HepG2 (cell line): Measurements from ENCODE around the gene ADSS1. TPM values are rescaled to one million over a fixed set of nuclear protein-coding genes. Genes with fewer than 3 reads are reported as not detected.
A peak's percentile ranks its signal among the peaks of the same experiment; 100 is the strongest.

Source experiments
- ATAC-seq: fragments of 200-7000 bp; cut with Tn5 transposase; 3 replicates; pipeline ENCODE4 v1.9.1; 2020; ENCODE audit warnings: mild to moderate bottlenecking, moderate library complexity
- BruUV-seq: library from RNA; stranded (reverse); fragments of 400-500 nt; replicated peaks from 2 replicates; lab custom pipeline; 2021; lab: Mats Ljungman, UMichigan
- CTCF ChIA-PET: fragments of 300-600 bp; formaldehyde crosslinking; extraction: SDS; loops from one replicate; lab custom pipeline; 2021; ENCODE audit warnings: low total read pairs, inconsistent platforms, low intra/inter-chr PET ratio; lab: Yijun Ruan, JAX
- POLR2A ChIA-PET: fragments of 350-600 bp; sonication (Branson Sonifier 250); formaldehyde crosslinking; loops from one replicate; lab custom pipeline; 2020; ENCODE audit warnings: antibody characterized with exemption, inconsistent platforms; lab: Yijun Ruan, JAX
- DNase-seq: peaks from one replicate; pipeline ENCODE4 v3.0.0-alpha.2; 2015; ENCODE audit warnings: low spot score
- FAIRE-seq: peaks from 3 replicates; lab custom pipeline; 2011; peaks lifted over from hg19 to GRCh38; lab: Jason Lieb, UNC
- H2AFZ ChIP-seq: one replicate; pipeline ENCODE4 v1.6.1; 2011; ENCODE audit warnings: low read length, inconsistent platforms
- H3K27ac ChIP-seq: fragments of 300-600 bp; 3 replicates; pipeline ENCODE4 v1.8.0; 2011; ENCODE audit warnings: mixed run types, mild to moderate bottlenecking, mixed read lengths, low read length, inconsistent platforms; ENCODE audit not compliant: insufficient read depth; ENCODE audit errors: extremely low read length
- H3K27me3 ChIP-seq, 2 experiments: fragments of 200-600 bp in 1 of 2; 2 replicates in 1 of 2; 3 replicates in 1 of 2; pipeline versions ENCODE4 v1.6.0 to v1.8.0; 2011; ENCODE audit warnings: low read length in 2 of 2, mild to moderate bottlenecking in 2 of 2, moderate library complexity in 2 of 2, inconsistent platforms in 1 of 2; ENCODE audit not compliant: insufficient read depth in 2 of 2, control insufficient read depth in 1 of 2
- H3K36me3 ChIP-seq, 2 experiments: fragments of 200-600 bp in 1 of 2; replicated peaks in 1 of 2; 2 replicates in 1 of 2; 3 replicates in 1 of 2; pipeline versions ENCODE4 v1.5.1 to v1.8.0; 2011; ENCODE audit warnings: low read length in 2 of 2, inconsistent platforms in 1 of 2; ENCODE audit not compliant: insufficient read depth in 2 of 2, control insufficient read depth in 1 of 2
- H3K4me1 ChIP-seq: 2 replicates; pipeline ENCODE4 v1.5.1; 2012; ENCODE audit warnings: low read length, inconsistent platforms; ENCODE audit not compliant: insufficient read depth
- H3K4me2 ChIP-seq: 2 replicates; pipeline ENCODE4 v1.6.0; 2011; ENCODE audit warnings: low read depth, low read length, inconsistent platforms
- H3K4me3 ChIP-seq, 3 experiments: fragments of 200-600 bp in 1 of 3; sonication (generic), shearing (Covaris generic) in 1 of 3; replicated peaks in 1 of 3; 2 replicates each; pipeline ENCODE4 v1.5.1; 2011 to 2016; ENCODE audit warnings: low read length in 3 of 3, inconsistent platforms in 2 of 3, low read depth in 2 of 3, mild to moderate bottlenecking in 2 of 3, control low read depth in 1 of 3, mixed read lengths in 1 of 3; ENCODE audit not compliant: insufficient read depth in 1 of 3
- H3K79me2 ChIP-seq: one replicate; pipeline ENCODE4 v1.6.1; 2011; ENCODE audit warnings: low read length, inconsistent platforms; ENCODE audit not compliant: insufficient read depth
- H3K9ac ChIP-seq: 2 replicates; pipeline ENCODE4 v1.6.0; 2011; ENCODE audit warnings: mild to moderate bottlenecking, low read depth, low read length, inconsistent platforms; ENCODE audit not compliant: insufficient read depth
- H3K9me3 ChIP-seq: 2 replicates; pipeline ENCODE4 v1.5.1; 2012; ENCODE audit warnings: mild to moderate bottlenecking, low read length
- H4K20me1 ChIP-seq: 2 replicates; pipeline ENCODE4 v1.6.0; 2011; ENCODE audit warnings: inconsistent platforms, mild to moderate bottlenecking, low read length, moderate library complexity; ENCODE audit not compliant: insufficient read depth
- ETV5 ChIP-seq: IDR thresholded peaks from 2 replicates; pipeline ENCODE4 v1.6.1; 2018; ENCODE audit warnings: missing biosample characterization, missing genetic modification reagents, inconsistent platforms, borderline replicate concordance
- GPBP1L1 ChIP-seq: sonication (generic); formaldehyde crosslinking; IDR thresholded peaks from 2 replicates; pipeline ENCODE4 v1.5.0; 2020; ENCODE audit warnings: mild to moderate bottlenecking, missing genetic modification reagents
- HNRNPL ChIP-seq: fragments of 200-400 bp; formaldehyde crosslinking; IDR thresholded peaks from 2 replicates; pipeline ENCODE4 v1.6.1; 2017; ENCODE audit warnings: mild to moderate bottlenecking, low read depth, low read length
- NFYB ChIP-seq: sonication (generic); formaldehyde crosslinking; IDR thresholded peaks from 2 replicates; pipeline ENCODE4 v1.4.0; 2020; ENCODE audit warnings: missing genetic modification reagents
- NFYC ChIP-seq: IDR thresholded peaks from 2 replicates; pipeline ENCODE4 v1.6.1; 2016; ENCODE audit warnings: missing genetic modification reagents, missing compliant biosample characterization
- RCOR2 ChIP-seq: IDR thresholded peaks from 2 replicates; pipeline ENCODE4 v1.6.1; 2016; ENCODE audit warnings: missing biosample characterization, missing genetic modification reagents
- SP2 ChIP-seq: sonication (generic); formaldehyde crosslinking; IDR thresholded peaks from 2 replicates; pipeline ENCODE4 v1.5.1; 2020; ENCODE audit warnings: mild to moderate bottlenecking, missing genetic modification reagents
- ZNF180 ChIP-seq: sonication (generic); formaldehyde crosslinking; IDR thresholded peaks from 2 replicates; pipeline ENCODE4 v1.4.0; 2020; ENCODE audit warnings: low read depth, missing genetic modification reagents, borderline replicate concordance
- WGBS: methylation state at CpG from one replicate; pipeline ENCODE4 v1.1.6; 2017; ENCODE audit warnings: low lambda C conversion rate; 5-methylcytosine and 5-hydroxymethylcytosine counted together
- in situ Hi-C: cut with HindIII; loops from 2 replicates; pipeline ENCODE4 v1.10.0; 2017; ENCODE audit warnings: low pct_unique_long_range_greater_than_20kb; ENCODE audit not compliant: extremely low pct_ligation_motif_present
- intact Hi-C: fragments of 100-400 bp; cut with micrococcal nuclease; formaldehyde crosslinking; loops from one replicate; pipeline ENCODE4 v1.10.0; 2022; ENCODE audit not compliant: unreplicated experiment
- polyA plus RNA-seq, 8 experiments: library from polyadenylated mRNA; depleted of rRNA in 3 of 8; stranded (reverse) in 7 of 8; unstranded in 1 of 8; fragments of >200 nt; fragmentation: Illumina TruSeq in 4 of 8; extraction: Trizol in 4 of 8; gene quantifications; 2 replicates each; pipeline versions ENCODE4 v1.2.1 to v1.2.3, GENCODE V29; 2011 to 2016; ENCODE audit warnings: low read depth in 4 of 8, missing spikeins in 1 of 8, mixed read lengths in 1 of 8; ENCODE audit not compliant: insufficient read depth in 1 of 8
- total RNA-seq, 5 experiments: library from RNA; depleted of rRNA; stranded (reverse); fragments of >200 nt; fragmentation: Illumina TruSeq; extraction: Trizol; gene quantifications; 2 replicates each; pipeline ENCODE4 v1.2.3, GENCODE V29; 2016; ENCODE audit warnings: low read depth in 1 of 5
- TF ChIP-seq, protein P1 (sequence below): sonication (generic); formaldehyde crosslinking; IDR thresholded peaks from 2 replicates; pipeline ENCODE4 v1.5.1; 2020; ENCODE audit warnings: mild to moderate bottlenecking, missing genetic modification reagents, moderate library complexity

Gene ADSS1
- total and polyA plus RNA-seq, 2 of the 13 experiments (the other 11 are each of a cell fraction or from before 2014, with no cell fraction given) = 1.0 to 36.7 TPM

DNA sequence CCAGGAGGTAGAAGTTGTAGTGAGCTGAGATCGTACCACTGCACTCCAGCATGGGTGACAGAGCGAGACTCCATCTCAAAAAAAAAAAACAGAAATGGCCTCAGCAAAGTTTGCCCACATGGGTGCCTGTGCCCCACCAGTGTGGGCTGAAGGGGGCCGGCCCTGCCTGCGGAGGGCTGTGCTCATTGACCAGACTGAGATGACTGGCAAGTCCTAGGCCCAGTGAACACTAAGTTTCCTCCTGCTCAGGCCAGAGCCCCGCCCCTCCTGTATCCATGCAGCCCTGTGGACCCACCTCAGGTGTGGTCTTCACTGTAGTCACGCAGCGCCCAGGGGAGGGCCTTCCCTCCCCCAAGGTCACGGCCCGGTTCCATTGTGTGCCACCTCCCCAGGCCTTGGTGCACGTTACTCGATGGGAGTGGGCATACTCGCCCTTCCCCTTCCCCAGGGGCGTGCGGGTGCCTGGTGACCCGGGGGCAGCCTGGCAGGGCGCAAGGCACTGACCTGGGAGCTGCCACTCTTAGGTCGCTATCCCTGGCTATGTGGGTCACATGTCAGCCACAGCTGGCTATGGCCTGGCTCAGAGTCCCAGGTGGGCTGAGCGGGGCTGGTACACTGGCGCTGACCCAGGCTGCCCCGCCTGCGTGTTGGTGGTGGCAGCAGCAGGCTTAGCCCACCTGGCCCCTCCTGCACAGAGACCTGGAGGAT lies 18.5 kb upstream of the ADSS1 start:
- DNase-seq = no peak
- in situ Hi-C loops = loop anchor here (5.0 kb wide), 1 partner anchor 53 kb away; no protein-coding TSS in a partner anchor

More for the DNA sequence above, 18.5 kb upstream of the ADSS1 start:
- no peaks in the 10 kb centered on the region for H4K20me1 ChIP-seq
- intact Hi-C loops = no loop called here
- ATAC-seq (no peak), FAIRE-seq (no peak)
- H3K79me2 ChIP-seq = no peaks in the 10 kb centered on the region
- no peak overlapping the region for H3K9ac ChIP-seq
- no peak overlapping the region for H2AFZ ChIP-seq
- peaks cover 17 to 28% of the 10 kb centered on the region in 2 experiments; a peak in 4 of 5 replicates for H3K36me3 ChIP-seq
- TF ChIP-seq ZNF180 (CRISPR knock-in tag) (no peak), GPBP1L1 (no peak), ETV5 (CRISPR knock-in tag) (no peak), NFYB (CRISPR knock-in tag) (peak; percentile 37; the same call in 1 of the 2 replicates), NFYC (CRISPR knock-in tag) (peak; percentile 25; the same call in 1 of the 2 replicates), HNRNPL (0 out of 2 replicates have a peak, but pooled peaks have one; percentile 45), SP2 (CRISPR knock-in tag) (0 out of 2 replicates have a peak, but pooled peaks have one; percentile 50), RCOR2 (CRISPR knock-in tag) (no peak)
- TF ChIP-seq, protein P1, sequence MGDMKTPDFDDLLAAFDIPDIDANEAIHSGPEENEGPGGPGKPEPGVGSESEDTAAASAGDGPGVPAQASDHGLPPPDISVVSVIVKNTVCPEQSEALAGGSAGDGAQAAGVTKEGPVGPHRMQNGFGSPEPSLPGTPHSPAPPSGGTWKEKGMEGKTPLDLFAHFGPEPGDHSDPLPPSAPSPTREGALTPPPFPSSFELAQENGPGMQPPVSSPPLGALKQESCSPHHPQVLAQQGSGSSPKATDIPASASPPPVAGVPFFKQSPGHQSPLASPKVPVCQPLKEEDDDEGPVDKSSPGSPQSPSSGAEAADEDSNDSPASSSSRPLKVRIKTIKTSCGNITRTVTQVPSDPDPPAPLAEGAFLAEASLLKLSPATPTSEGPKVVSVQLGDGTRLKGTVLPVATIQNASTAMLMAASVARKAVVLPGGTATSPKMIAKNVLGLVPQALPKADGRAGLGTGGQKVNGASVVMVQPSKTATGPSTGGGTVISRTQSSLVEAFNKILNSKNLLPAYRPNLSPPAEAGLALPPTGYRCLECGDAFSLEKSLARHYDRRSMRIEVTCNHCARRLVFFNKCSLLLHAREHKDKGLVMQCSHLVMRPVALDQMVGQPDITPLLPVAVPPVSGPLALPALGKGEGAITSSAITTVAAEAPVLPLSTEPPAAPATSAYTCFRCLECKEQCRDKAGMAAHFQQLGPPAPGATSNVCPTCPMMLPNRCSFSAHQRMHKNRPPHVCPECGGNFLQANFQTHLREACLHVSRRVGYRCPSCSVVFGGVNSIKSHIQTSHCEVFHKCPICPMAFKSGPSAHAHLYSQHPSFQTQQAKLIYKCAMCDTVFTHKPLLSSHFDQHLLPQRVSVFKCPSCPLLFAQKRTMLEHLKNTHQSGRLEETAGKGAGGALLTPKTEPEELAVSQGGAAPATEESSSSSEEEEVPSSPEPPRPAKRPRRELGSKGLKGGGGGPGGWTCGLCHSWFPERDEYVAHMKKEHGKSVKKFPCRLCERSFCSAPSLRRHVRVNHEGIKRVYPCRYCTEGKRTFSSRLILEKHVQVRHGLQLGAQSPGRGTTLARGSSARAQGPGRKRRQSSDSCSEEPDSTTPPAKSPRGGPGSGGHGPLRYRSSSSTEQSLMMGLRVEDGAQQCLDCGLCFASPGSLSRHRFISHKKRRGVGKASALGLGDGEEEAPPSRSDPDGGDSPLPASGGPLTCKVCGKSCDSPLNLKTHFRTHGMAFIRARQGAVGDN = peak; percentile 3; the same call in 1 of the 2 replicates
- 89% methylated on average over 9 of the region's 21 CpGs for WGBS
- H3K4me1 ChIP-seq = no peaks in the 10 kb centered on the region
- no peaks in the 10 kb centered on the region for H3K27me3 ChIP-seq
- no peak overlapping the region for H3K4me3 ChIP-seq
- POLR2A ChIA-PET = interaction anchor here (1.7 kb wide), 1 partner anchor 40 kb away, joined by 5 read pairs; no protein-coding TSS in a partner anchor
- no peak overlapping the region for H3K4me2 ChIP-seq
- no TSS peak for BruUV-seq
- CTCF ChIA-PET = interaction anchor here (1.2 kb wide), 1 partner anchor 56 kb away, joined by 3 read pairs; no protein-coding TSS in a partner anchor
- no peaks in the 10 kb centered on the region for H3K9me3 ChIP-seq
- H3K27ac ChIP-seq = no peak overlapping the region
